Coronary artery (tissue), 2 donors: ENCODE data around the gene VEZT.

Experiments
- DNase-seq: peaks from one replicate; pipeline ENCODE4 v3.0.0-alpha.2; 2017; ENCODE audit warnings: low spot score
- H3K27ac ChIP-seq, 2 donors: fragments of 200-600 bp; sonication (generic); one replicate each; pipeline ENCODE4 v1.5.1; 2016 to 2019
- H3K4me3 ChIP-seq: fragments of 200-600 bp; sonication (generic); 2 replicates; pipeline ENCODE4 v1.5.1; 2016; ENCODE audit warnings: mild to moderate bottlenecking, moderate library complexity
- TF ChIP-seq, protein P1 (sequence below): fragments of 200-600 bp; sonication (generic); IDR thresholded peaks from one replicate; pipeline ENCODE4 v1.5.1; 2019; ENCODE audit warnings: antibody characterized with exemption

VEZT gene, protein sequence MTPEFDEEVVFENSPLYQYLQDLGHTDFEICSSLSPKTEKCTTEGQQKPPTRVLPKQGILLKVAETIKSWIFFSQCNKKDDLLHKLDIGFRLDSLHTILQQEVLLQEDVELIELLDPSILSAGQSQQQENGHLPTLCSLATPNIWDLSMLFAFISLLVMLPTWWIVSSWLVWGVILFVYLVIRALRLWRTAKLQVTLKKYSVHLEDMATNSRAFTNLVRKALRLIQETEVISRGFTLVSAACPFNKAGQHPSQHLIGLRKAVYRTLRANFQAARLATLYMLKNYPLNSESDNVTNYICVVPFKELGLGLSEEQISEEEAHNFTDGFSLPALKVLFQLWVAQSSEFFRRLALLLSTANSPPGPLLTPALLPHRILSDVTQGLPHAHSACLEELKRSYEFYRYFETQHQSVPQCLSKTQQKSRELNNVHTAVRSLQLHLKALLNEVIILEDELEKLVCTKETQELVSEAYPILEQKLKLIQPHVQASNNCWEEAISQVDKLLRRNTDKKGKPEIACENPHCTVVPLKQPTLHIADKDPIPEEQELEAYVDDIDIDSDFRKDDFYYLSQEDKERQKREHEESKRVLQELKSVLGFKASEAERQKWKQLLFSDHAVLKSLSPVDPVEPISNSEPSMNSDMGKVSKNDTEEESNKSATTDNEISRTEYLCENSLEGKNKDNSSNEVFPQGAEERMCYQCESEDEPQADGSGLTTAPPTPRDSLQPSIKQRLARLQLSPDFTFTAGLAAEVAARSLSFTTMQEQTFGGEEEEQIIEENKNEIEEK

GRCh38 chr12:95217377-95218149 is at the start of gene VEZT, which contains the start of gene FGD6:
Gene VEZT, plus strand, starts transcription at chr12:95217807. Its CDS starts 44 bp downstream, at chr12:95217851.
Gene FGD6, minus strand, starts transcription at chr12:95217467. Its CDS starts 227 bp downstream, at chr12:95217240.
- peak; percentile 99 for DNase-seq
- TF ChIP-seq, protein P1, sequence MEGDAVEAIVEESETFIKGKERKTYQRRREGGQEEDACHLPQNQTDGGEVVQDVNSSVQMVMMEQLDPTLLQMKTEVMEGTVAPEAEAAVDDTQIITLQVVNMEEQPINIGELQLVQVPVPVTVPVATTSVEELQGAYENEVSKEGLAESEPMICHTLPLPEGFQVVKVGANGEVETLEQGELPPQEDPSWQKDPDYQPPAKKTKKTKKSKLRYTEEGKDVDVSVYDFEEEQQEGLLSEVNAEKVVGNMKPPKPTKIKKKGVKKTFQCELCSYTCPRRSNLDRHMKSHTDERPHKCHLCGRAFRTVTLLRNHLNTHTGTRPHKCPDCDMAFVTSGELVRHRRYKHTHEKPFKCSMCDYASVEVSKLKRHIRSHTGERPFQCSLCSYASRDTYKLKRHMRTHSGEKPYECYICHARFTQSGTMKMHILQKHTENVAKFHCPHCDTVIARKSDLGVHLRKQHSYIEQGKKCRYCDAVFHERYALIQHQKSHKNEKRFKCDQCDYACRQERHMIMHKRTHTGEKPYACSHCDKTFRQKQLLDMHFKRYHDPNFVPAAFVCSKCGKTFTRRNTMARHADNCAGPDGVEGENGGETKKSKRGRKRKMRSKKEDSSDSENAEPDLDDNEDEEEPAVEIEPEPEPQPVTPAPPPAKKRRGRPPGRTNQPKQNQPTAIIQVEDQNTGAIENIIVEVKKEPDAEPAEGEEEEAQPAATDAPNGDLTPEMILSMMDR = peak; percentile 42
- peak within 1 kb of the TSS; percentile 87 to 95 for H3K27ac ChIP-seq
- peak within 1 kb of the TSS; percentile 88 for H3K4me3 ChIP-seq

GRCh38 chr12:95168746-95169145 is 48.9 kb upstream of the VEZT start:
- no peak overlapping the region for H3K4me3 ChIP-seq
- DNase-seq = no peak
- H3K27ac ChIP-seq = no peak overlapping the region
- TF ChIP-seq, protein P1 = no peak

DNA sequence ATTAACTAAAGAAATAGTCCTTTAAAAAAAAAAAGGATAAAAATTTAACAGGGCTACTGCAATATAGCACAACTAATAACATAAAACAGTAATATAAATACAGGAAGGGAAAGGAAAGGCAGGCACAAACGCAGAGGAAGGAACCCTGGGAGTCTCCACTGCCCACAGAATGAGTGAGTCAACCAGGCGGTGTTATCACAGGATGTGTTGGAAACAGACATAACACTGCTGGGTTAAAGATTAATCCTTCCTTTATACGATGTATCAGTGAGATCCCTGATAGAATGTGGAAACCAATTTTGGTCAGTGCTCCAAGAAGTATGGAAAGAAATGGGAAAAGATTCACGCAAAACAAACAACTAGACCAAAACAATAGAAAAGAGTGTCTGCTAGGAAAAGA is 48.2 kb upstream of the VEZT start:
- Histone ChIP-seq H3K4me3 (no peak overlapping the region), H3K27ac (no peak overlapping the region)
- TF ChIP-seq, protein P1 = no peak
- DNase-seq = no peak

DNA sequence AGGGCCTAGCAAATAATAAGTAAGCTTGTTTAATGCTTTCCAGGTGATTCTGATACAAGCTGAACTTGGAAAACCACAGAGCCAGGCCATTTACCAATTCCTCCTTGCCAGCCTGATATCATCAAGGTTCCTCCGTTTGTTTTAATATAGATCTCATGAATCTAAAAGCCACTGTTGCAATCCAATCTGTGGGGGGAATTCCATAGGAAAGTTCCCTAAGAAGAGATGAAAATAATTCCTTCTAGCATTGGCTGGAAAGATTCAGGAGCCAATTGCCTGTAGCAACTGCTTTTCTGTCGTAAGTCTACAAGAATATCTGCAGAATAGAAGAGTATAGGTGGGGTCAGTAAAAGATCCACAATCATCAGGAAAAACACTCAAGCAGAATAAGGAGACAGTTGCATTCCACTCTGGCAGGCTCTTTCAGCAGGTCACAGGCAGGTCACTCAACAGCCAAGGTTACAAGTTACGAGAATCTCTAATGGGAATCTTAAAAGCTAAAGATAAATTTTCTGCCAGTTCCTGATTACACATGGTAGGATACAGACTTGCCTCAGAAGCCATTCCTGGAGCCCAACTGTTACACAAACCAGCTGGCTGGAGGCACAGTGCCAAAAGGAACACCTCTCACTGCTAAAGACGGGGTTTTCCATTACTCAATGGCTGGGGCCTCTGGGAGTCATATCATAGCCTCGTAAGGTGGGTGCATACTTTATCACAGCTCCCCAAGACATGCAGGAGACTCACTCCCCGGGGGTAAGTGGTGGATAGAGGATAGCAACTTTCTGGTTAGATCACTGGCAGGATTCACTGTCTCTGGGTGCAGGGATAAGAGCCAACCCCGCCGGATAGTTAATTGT is 44.0 kb upstream of the VEZT start:
- Histone ChIP-seq H3K27ac (no peak overlapping the region), H3K4me3 (no peak overlapping the region)
- TF ChIP-seq, protein P1 = no peak
- no peak for DNase-seq

- DNase-seq = no peak
- Histone ChIP-seq H3K27ac (no peak overlapping the region), H3K4me3 (no peak overlapping the region)
- TF ChIP-seq, protein P1 = no peak
These were observed 40.3 kb upstream of the VEZT start for GRCh38 chr12:95177201-95177768.

- TF ChIP-seq, protein P1 = no peak
- Histone ChIP-seq H3K27ac (no peak overlapping the region), H3K4me3 (no peak overlapping the region)
- DNase-seq = no peak
These were observed 39.5 kb upstream of the VEZT start for GRCh38 chr12:95178136-95178535.
